Stimulated activated CD4-positive, alpha-beta T cell treated with anti-CD3 and anti-CD28 coated beads, Interleukin-15, amount 100 ng/mL, for 1 hour (primary cell): ENCODE data around the gene NT5DC1.

ENCODE experiments used
- DNase-seq, 2 donors: peaks; one replicate each; pipeline ENCODE4 v3.0.0-alpha.2; 2020; ENCODE audit warnings: low read depth in 1 of 2, low spot score in 1 of 2

Gene NT5DC1

GRCh38 chr6:116234689-116235088 lies 134.0 kb downstream of the NT5DC1 start:
- DNase-seq, result no peak

- no peak for DNase-seq
Observed at GRCh38 chr6:116238083-116238482, 137.4 kb downstream of the NT5DC1 start.

- no peak for DNase-seq
Observed at GRCh38 chr6:116239256-116239655, 138.6 kb downstream of the NT5DC1 start.

- no peak for DNase-seq
Observed at GRCh38 chr6:116239856-116240255, 139.2 kb downstream of the NT5DC1 start.

- no peak for DNase-seq
Observed at GRCh38 chr6:116244284-116244683, 143.6 kb downstream of the NT5DC1 start.

GRCh38 chr6:116246089-116246488 lies 145.4 kb downstream of the NT5DC1 start:
- DNase-seq, result no peak

GRCh38 chr6:116247285-116247684 lies 146.6 kb downstream of the NT5DC1 start:
- DNase-seq, result no peak

GRCh38 chr6:116248577-116248976 lies 147.9 kb downstream of the NT5DC1 start:
- no peak for DNase-seq

- DNase-seq, result no peak
Observed at GRCh38 chr6:116251568-116252384, 151.1 kb downstream of the NT5DC1 start.

GRCh38 chr6:116253188-116253504 lies 152.5 kb downstream of the NT5DC1 start:
- no peak for DNase-seq

GRCh38 chr6:116253505-116254296 lies 153.0 kb downstream of the NT5DC1 start, which contains the start of gene TSPYL4:
TSS of gene TSPYL4 (minus strand) at chr6:116254075. CDS start at chr6:116254008, 67 bp downstream.
- peak; percentile 74 to 76 for DNase-seq

- DNase-seq, result no peak
Observed at GRCh38 chr6:116254297-116255056, 153.8 kb downstream of the NT5DC1 start.

- DNase-seq, result no peak
Observed at GRCh38 chr6:116255246-116255800, 154.7 kb downstream of the NT5DC1 start.

- DNase-seq, result no peak
Observed at GRCh38 chr6:116256694-116257093, 156.0 kb downstream of the NT5DC1 start.

GRCh38 chr6:116258520-116258919 lies 157.9 kb downstream of the NT5DC1 start:
- no peak for DNase-seq

GRCh38 chr6:116263353-116263752 lies 162.7 kb downstream of the NT5DC1 start:
- no peak for DNase-seq

- DNase-seq, result no peak
Observed at GRCh38 chr6:116265041-116265829, 164.6 kb downstream of the NT5DC1 start.

GRCh38 chr6:116266803-116267202 lies 166.2 kb downstream of the NT5DC1 start:
- no peak for DNase-seq

- no peak for DNase-seq
Observed at GRCh38 chr6:116267836-116268588, 167.4 kb downstream of the NT5DC1 start.
